Activated effector memory CD4-positive, alpha-beta T cell treated with Interleukin-2 at 50 U/mL for 16 hours (primary cell): Measurements from ENCODE around the gene TMEM92.

ENCODE experiments used
- DNase-seq: peaks from one replicate; pipeline ENCODE4 v3.0.0-alpha.2; 2020

The TMEM92 gene

DNA sequence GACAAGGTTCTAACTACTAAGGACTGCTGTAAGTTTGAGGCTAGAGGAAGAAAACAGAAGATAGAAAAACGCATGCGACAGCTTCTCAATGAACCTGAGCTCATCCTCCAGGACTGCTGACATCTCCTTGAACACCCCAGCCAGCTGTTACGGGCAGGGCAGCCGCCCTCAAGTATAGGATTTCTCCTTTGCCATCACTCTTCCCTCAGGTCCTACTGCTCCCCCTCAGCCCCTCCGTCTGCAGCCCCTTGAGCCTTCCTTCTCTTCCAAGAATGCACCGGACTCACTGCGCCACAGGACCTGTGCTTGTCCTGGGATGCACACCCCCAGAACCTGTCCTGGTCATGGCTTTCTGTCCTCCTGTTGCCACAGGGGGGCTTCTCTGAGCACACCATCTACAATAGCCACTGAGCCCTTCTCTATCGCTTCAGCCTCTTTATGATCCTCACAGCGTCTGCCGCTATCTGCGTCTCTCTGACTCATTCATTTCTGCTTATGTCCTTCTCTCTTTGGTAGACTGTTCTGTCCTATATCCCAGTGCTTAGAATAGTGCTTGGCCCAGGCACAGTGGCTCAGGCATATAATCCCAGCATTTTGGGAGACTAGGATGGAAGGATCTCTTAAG is 56.0 kb downstream of the TMEM92 start:
- DNase-seq: no peak
